HepG2 (cell line): ENCODE data around the gene MARVELD3. TPM values are rescaled to one million over a fixed set of nuclear protein-coding genes. Genes with fewer than 3 reads are reported as not detected.

Experiments
- AKNA ChIP-seq: sonication (generic); formaldehyde crosslinking; IDR thresholded peaks from 2 replicates; pipeline ENCODE4 v1.4.0; 2020; ENCODE audit warnings: missing genetic modification reagents, borderline replicate concordance
- ETV5 ChIP-seq: IDR thresholded peaks from 2 replicates; pipeline ENCODE4 v1.6.1; 2018; ENCODE audit warnings: missing biosample characterization, missing genetic modification reagents, inconsistent platforms, borderline replicate concordance
- FOXO1 ChIP-seq: sonication (generic); formaldehyde crosslinking; IDR thresholded peaks from 2 replicates; pipeline ENCODE4 v1.4.0; 2020; ENCODE audit warnings: missing genetic modification reagents
- HOXA9 ChIP-seq: sonication (generic); formaldehyde crosslinking; IDR thresholded peaks from 2 replicates; pipeline ENCODE4 v1.8.1; 2022; ENCODE audit warnings: missing genetic modification reagents, mild to moderate bottlenecking, moderate library complexity, borderline replicate concordance
- PHF21A ChIP-seq: sonication (generic); formaldehyde crosslinking; IDR thresholded peaks from 2 replicates; pipeline ENCODE4 v1.5.0; 2020; ENCODE audit warnings: mild to moderate bottlenecking, missing genetic modification reagents
- RBM22 ChIP-seq: fragments of 200-400 bp; formaldehyde crosslinking; optimal IDR thresholded peaks from 2 replicates; pipeline ENCODE3; 2017; ENCODE audit warnings: mild to moderate bottlenecking, low read length, moderate library complexity
- REPIN1 ChIP-seq: sonication (generic); formaldehyde crosslinking; IDR thresholded peaks from 2 replicates; pipeline ENCODE4 v1.8.0; 2022; ENCODE audit warnings: missing genetic modification reagents, low read depth, mild to moderate bottlenecking, borderline replicate concordance
- REXO4 ChIP-seq: sonication (generic); formaldehyde crosslinking; IDR thresholded peaks from 2 replicates; pipeline ENCODE4 v1.8.0; 2022; ENCODE audit warnings: missing genetic modification reagents, mild to moderate bottlenecking, borderline replicate concordance
- U2AF2 ChIP-seq: fragments of 200-400 bp; formaldehyde crosslinking; IDR thresholded peaks from 2 replicates; pipeline ENCODE4 v1.6.1; 2017; ENCODE audit warnings: low read depth, mild to moderate bottlenecking, low read length
- ZBTB49 ChIP-seq: sonication (generic); formaldehyde crosslinking; IDR thresholded peaks from 2 replicates; pipeline ENCODE4 v1.4.0; 2020; ENCODE audit warnings: missing genetic modification reagents, borderline replicate concordance
- ZNF234 ChIP-seq: sonication (generic); formaldehyde crosslinking; conservative IDR thresholded peaks from 2 replicates; pipeline ENCODE4 v1.5.1; 2020; ENCODE audit warnings: mild to moderate bottlenecking, missing genetic modification reagents
- ZNF792 ChIP-seq: IDR thresholded peaks from 2 replicates; pipeline ENCODE4 v1.6.1; 2016
- ZSCAN31 ChIP-seq: sonication (generic); formaldehyde crosslinking; IDR thresholded peaks from 2 replicates; pipeline ENCODE4 v1.5.0; 2020; ENCODE audit warnings: low read depth, mild to moderate bottlenecking, missing genetic modification reagents
- polyA plus RNA-seq, 8 experiments: library from polyadenylated mRNA; depleted of rRNA in 3 of 8; stranded (reverse) in 7 of 8; unstranded in 1 of 8; fragments of >200 nt; fragmentation: Illumina TruSeq in 4 of 8; extraction: Trizol in 4 of 8; gene quantifications; 2 replicates each; pipeline versions ENCODE4 v1.2.1 to v1.2.3, GENCODE V29; 2011 to 2016; ENCODE audit warnings: low read depth in 4 of 8, missing spikeins in 1 of 8, mixed read lengths in 1 of 8; ENCODE audit not compliant: insufficient read depth in 1 of 8
- total RNA-seq, 5 experiments: library from RNA; depleted of rRNA; stranded (reverse); fragments of >200 nt; fragmentation: Illumina TruSeq; extraction: Trizol; gene quantifications; 2 replicates each; pipeline ENCODE4 v1.2.3, GENCODE V29; 2016; ENCODE audit warnings: low read depth in 1 of 5

MARVELD3 gene
- total and polyA plus RNA-seq, 2 of the 13 experiments (the other 11 are each of a cell fraction or from before 2014, with no cell fraction given), result 4.8 to 5.6 TPM

DNA sequence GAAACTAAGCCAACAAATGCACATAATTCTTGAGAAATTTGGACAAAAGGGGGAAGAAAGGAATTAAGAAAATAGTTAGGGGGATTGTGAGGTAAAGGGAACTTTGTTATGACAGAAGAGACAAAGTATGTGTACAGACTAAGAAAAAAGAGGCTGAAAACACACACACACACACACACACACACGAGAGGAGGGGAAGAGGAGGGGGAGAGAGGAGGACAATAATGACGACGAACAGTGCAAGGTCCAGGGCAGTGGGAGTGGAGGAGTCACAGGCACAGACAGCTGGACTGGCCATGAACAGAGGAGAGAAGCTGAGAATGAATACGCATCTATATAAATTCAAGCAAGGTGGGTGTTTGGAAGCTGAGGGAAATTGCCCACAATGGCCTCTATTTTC, 44.6 kb downstream of the MARVELD3 start (continued):
- TF ChIP-seq AKNA (CRISPR knock-in tag) (no peak), ZNF792 (CRISPR knock-in tag) (no peak), ZNF234 (CRISPR knock-in tag) (no peak), ETV5 (no peak), RBM22 (no peak), FOXO1 (CRISPR knock-in tag) (0 out of 2 replicates have a peak, but pooled peaks have one; percentile 25), ZBTB49 (no peak), HOXA9 (CRISPR knock-in tag) (no peak), REXO4 (CRISPR knock-in tag) (no peak), ZSCAN31 (CRISPR knock-in tag) (no peak), U2AF2 (no peak), PHF21A (CRISPR knock-in tag) (peak; percentile 63), REPIN1 (CRISPR knock-in tag) (no peak)
- TF ChIP-seq, all 625 proteins: peak for 111
